ENCODE measurements around the gene INPP5F. TPM values are rescaled to one million over a fixed set of nuclear protein-coding genes. Genes with fewer than 3 reads are reported as not detected.

INPP5F gene
- total RNA-seq, result 10 to 100 TPM in 6 of 7 donors, 1 to 10 TPM in 1; 8.5 to 18.8 (median 14.4) TPM
- polyA plus RNA-seq, result 10 to 100 TPM in 1 of 2 donors, 1 to 10 TPM in 1; 8.1 to 13.8 TPM
- long read RNA-seq, donor 1, partial matches to known transcripts, result 4 of 12 reads
- long read RNA-seq, donor 1, other reads (novel, unspliced or antisense), result 6 of 12 reads
- long read RNA-seq, donor 2, full-length matches to known transcripts, result 41 of 58 reads
- long read RNA-seq, donor 2, partial matches to known transcripts, result 17 of 58 reads
- long read RNA-seq, donor 2, other reads (novel, unspliced or antisense), result 0 of 58 reads
- long read RNA-seq, donor 3, full-length matches to known transcripts, result 7 of 17 reads
- long read RNA-seq, donor 3, partial matches to known transcripts, result 2 of 17 reads
- long read RNA-seq, donor 3, other reads (novel, unspliced or antisense), result 8 of 17 reads

DNA sequence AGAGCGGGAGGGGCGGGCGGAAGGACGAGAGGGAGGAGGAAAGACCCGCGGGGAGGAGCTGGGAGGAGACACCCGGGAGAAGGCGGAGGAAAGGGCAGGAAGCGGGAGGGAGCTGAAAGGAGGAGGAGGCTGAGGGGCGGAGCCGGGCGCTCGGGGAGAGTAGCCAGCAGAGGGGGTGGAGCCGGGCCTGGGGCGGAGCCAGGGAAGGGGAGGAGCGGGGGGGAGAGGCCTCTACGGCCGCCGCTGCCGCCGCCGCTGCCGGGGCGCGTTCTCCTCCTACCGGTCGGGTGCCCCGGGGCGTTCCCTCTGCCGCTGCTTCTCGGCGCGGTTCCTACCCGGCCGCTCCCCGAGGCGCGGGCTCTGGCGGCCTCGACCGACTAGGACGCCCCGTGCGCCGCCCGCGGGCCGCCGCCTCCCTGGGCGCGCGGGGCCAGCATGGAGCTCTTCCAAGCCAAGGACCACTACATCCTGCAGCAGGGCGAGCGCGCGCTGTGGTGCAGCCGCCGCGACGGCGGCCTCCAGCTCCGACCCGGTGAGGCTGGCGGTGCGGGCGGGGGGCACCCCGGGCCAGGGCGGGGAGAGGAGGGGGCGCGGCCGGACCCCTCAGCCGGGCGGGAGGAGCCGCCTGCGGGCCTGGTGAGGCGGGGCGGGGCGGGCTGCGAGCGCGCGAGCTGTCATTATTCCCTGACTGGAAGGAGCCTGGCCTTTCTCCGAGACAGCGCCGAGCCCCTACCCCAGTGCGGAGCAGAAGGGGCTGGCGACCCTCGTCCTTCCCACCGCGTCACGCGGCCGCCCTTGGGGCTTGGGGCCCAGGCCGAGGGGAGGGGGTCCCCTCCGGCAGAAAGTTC lies at the start of gene INPP5F:
Gene INPP5F, plus strand, starts transcription at position 223 of the 848 bp plus-strand sequence. Its CDS starts 213 bp downstream, at position 436.
- Histone ChIP-seq H3K27ac (peak within 1 kb of the TSS; percentile 70 to 88), H3K9me3 (no peaks in the 10 kb centered on the region), H3K4me1 (ENCODE audit: insufficient read depth) (peaks cover 3% of the 10 kb centered on the region), H3K36me3 (no peaks in the 10 kb centered on the region), H3K4me3 (peak within 1 kb of the TSS; percentile 95), H3K27me3 (no peaks in the 10 kb centered on the region)
- DNase-seq, result peak; percentile 99
- 0% methylated on average over 57 to 95 of the region's 95 CpGs for WGBS, 3 donors
- TF ChIP-seq EP300 (IDR thresholded peaks at IDR 0.05), result no peak
- TF ChIP-seq, protein P1, sequence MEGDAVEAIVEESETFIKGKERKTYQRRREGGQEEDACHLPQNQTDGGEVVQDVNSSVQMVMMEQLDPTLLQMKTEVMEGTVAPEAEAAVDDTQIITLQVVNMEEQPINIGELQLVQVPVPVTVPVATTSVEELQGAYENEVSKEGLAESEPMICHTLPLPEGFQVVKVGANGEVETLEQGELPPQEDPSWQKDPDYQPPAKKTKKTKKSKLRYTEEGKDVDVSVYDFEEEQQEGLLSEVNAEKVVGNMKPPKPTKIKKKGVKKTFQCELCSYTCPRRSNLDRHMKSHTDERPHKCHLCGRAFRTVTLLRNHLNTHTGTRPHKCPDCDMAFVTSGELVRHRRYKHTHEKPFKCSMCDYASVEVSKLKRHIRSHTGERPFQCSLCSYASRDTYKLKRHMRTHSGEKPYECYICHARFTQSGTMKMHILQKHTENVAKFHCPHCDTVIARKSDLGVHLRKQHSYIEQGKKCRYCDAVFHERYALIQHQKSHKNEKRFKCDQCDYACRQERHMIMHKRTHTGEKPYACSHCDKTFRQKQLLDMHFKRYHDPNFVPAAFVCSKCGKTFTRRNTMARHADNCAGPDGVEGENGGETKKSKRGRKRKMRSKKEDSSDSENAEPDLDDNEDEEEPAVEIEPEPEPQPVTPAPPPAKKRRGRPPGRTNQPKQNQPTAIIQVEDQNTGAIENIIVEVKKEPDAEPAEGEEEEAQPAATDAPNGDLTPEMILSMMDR (IDR thresholded peaks at IDR 0.05), result peak; percentile 32 to 47 (median 45)
- TF ChIP-seq POLR2A (IDR thresholded peaks at IDR 0.05), result no peak
- intact Hi-C loops (cut with DNase I), result no loop called here

DNA sequence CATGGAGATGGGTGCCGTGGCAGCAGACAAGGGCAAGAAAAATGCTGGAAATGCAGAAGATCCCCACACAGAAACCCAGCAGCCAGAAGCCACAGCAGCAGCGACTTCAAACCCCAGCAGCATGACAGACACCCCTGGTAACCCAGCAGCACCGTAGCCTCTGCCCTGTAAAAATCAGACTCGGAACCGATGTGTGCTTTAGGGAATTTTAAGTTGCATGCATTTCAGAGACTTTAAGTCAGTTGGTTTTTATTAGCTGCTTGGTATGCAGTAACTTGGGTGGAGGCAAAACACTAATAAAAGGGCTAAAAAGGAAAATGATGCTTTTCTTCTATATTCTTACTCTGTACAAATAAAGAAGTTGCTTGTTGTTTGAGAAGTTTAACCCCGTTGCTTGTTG lies 48.7 kb upstream of the INPP5F start:
- H3K4me3 ChIP-seq, result no peak overlapping the region
- TF ChIP-seq POLR2A (IDR thresholded peaks at IDR 0.05) (no peak), EP300 (IDR thresholded peaks at IDR 0.05) (no peak)
- TF ChIP-seq, protein P1 (IDR thresholded peaks at IDR 0.05), result no peak
- 76 to 84% (median 82%) methylated on average over 6 of the region's 6 CpGs for WGBS, 3 donors

GRCh38 chr10:119677904-119678755 lies 47.7 kb upstream of the INPP5F start:
- Histone ChIP-seq H3K36me3 (no peaks in the 10 kb centered on the region), H3K9me3 (no peaks in the 10 kb centered on the region), H3K4me1 (ENCODE audit: insufficient read depth) (peaks cover 1% of the 10 kb centered on the region), H3K27me3 (no peaks in the 10 kb centered on the region), H3K27ac (no peak overlapping the region), H3K4me3 (no peak overlapping the region)
- 90 to 91% (median 90%) methylated on average over 13 of the region's 13 CpGs for WGBS, 3 donors
- intact Hi-C loops (cut with DNase I), result no loop called here
- DNase-seq, result no peak
- TF ChIP-seq, protein P1 (IDR thresholded peaks at IDR 0.05), result no peak
- no peak for TF ChIP-seq EP300 (IDR thresholded peaks at IDR 0.05)
- TF ChIP-seq POLR2A (IDR thresholded peaks at IDR 0.05), result no peak

More for the DNA sequence above, 48.7 kb upstream of the INPP5F start:
- DNase-seq, result no peak
- no peaks in the 10 kb centered on the region for H3K36me3 ChIP-seq
- H3K27ac ChIP-seq, result no peak overlapping the region
- H3K9me3 ChIP-seq, result no peaks in the 10 kb centered on the region
- intact Hi-C loops (cut with DNase I), result no loop called here
- peaks cover 1% of the 10 kb centered on the region for H3K4me1 ChIP-seq (ENCODE audit: insufficient read depth)
- H3K27me3 ChIP-seq, result no peaks in the 10 kb centered on the region

DNA sequence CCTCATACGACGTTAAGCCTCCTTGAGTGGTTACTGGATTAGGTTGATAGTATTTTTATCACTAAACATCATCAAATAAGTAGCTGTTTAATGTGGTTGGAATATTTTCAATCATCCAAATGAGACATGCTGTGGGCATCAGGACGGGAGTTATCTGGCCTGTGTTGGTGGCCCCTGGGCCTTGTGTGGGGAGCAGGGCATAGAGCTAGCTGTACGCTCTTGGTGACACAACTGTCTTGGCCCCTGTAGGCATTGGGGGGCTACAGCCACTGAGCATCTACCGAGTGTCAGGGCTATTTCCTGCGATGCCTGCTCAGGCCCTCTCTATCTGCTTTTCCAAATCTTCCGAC lies 46.4 kb upstream of the INPP5F start:
- TF ChIP-seq, protein P1 (IDR thresholded peaks at IDR 0.05), result no peak
- TF ChIP-seq POLR2A (IDR thresholded peaks at IDR 0.05) (no peak), EP300 (IDR thresholded peaks at IDR 0.05) (no peak)

More for the DNA sequence above, 46.4 kb upstream of the INPP5F start:
- H3K36me3 ChIP-seq, result no peaks in the 10 kb centered on the region
- 88 to 94% (median 91%) methylated on average over 7 of the region's 7 CpGs for WGBS, 3 donors
- no peak overlapping the region for H3K27ac ChIP-seq
- H3K4me1 ChIP-seq (ENCODE audit: insufficient read depth), result peaks cover 1% of the 10 kb centered on the region
- intact Hi-C loops (cut with DNase I), result no loop called here
- H3K9me3 ChIP-seq, result no peaks in the 10 kb centered on the region
- no peak for DNase-seq
- H3K4me3 ChIP-seq, result no peak overlapping the region
- no peaks in the 10 kb centered on the region for H3K27me3 ChIP-seq
